RKO (cell line): ENCODE results near the gene UQCC2.
A peak's percentile ranks its signal among the peaks of the same experiment; 100 is the strongest.

Experiments used
- DNase-seq: peaks from one replicate; pipeline ENCODE4 v3.0.0-alpha.2; 2016; ENCODE audit warnings: low spot score

The UQCC2 gene

DNA sequence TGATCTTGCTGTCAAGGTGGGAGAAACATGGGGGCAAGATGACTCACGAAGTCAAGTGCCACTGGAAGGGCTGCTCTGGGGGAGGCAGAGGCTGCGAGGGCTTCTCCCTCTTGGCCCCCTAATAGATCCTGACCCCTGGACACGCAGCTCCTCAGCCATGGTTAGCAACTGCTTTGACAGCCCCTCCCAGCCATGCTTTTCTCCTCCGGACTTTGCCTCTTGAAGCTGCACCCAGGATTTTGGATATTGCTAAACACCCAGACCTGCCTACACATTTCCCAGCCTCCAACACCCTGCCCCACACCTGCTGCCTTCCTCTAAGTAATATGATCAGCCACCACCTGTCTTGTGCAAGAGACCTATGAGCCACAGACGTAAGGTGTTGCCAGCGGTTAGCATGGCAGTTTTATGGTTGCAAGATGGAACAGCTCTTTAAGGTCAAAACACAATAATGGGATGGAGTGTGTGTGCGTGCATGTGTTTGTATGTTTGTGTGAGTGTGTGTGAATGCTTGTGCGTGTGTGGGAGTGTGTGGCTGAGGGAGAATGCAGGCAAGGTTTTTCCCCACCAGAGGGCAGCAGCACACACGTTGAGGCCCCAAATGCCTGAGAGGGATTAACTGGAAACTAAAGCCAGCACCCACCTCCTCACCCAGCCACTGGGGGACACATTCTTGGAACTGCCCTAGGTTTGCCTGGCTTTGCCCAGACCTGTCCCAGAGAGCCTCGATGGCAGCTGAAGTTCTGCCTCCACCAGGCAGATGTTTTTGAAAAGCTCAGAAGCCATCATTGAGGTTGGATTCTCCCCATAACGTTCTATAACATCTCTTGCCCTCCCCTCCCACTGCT is 32.7 kb upstream of the UQCC2 start:
- DNase-seq, result peak; percentile 67

DNA sequence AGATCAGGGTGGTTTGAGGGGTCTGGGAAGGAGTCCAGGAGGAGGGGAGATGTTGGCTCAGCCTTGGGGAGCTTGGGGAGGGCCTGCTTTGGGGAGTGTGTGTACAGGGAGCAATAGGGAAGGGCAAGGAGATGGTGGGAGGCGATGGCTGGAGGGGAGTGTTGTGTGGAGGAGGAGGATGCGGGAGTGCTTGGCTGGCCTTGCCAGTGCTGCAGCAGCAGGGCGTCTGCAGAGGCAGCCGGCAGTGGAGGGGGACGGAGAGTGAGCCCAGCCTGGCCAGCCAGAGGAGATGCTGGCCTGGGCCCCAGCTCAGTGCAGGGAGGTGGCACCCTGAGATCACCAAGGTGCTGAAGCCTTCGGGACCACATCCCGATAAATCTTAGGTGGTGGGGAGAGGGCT is 31.3 kb upstream of the UQCC2 start:
- no peak for DNase-seq

DNA sequence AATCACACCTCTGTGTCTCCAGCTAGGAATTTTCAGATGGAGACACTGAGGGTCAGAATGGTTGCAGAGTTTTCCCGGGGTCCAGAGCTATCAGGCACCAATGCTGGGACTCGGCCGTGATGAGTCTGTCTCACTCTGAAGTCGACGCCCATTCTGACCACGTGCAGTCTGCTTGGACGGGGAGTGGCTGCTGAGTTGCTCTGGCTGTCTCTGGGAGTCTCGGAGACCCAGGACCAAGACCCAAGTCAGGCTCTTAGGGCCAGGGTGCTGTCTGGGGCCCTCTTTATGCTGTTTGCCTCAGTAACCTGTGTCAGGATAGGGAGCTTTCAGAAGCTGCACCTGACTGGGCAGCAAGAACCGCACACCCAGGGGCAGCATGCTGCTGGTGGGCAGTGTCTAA is 30.6 kb upstream of the UQCC2 start:
- peak; percentile 18 for DNase-seq

DNA sequence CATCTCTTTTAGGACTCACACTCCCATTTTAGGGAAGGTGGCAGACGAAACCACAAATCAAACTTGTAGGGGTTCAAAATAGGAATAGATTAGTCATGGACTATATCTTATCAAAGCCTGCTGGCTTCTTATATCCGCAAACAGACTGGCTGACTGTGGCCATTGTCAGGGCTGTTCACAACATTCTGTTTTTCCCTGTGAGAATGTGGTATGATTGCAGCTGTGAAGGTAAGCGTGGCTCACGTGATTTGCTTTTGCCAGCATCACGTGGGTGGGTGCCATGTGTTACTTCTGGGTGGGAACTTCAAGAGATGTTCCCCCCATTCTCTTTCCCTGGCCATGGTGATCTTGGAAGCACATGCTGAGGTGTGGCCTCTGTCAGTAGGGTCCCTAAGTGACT is 29.3 kb upstream of the UQCC2 start:
- no peak for DNase-seq

DNA sequence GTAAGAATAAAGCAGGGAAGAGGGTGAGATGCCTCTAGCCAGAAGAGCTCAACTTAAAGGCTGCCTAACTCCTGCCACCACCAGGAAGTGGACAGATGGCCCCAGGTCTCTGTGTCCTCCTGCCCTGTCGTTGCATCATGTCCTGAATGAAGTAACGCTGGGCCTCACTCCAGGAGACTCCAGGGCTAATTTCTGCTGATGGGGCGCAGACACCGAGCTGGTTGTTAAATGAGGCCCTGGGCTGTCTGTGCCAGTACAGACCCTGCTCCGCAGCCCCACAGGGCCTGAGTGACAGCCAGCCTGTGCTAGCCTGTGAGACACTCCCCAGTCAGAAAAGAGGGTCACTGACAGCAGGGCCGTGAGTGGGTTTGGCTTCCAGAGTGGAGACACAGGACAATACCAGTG is 28.7 kb upstream of the UQCC2 start:
- no peak for DNase-seq

DNA sequence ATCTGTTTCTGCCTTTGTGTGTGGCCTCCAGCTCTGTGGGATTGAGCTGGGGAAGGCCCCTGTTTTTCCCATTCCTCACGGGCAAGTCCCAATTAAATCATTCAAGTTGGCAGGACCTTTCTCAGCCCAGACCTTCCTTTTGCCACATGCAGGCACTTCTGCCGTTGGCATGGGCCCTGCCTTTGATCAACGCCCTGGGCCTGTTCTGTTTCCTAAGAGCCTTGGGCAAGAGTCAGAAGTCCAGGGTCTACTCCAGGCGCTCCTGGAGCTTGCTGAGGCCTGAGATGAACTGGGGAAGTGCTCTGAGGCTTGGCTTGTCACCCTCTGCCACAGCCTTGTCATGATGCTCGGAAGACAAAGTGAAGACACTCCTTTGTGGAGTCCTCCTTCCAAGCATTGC is 28.1 kb upstream of the UQCC2 start:
- DNase-seq, result no peak

DNA sequence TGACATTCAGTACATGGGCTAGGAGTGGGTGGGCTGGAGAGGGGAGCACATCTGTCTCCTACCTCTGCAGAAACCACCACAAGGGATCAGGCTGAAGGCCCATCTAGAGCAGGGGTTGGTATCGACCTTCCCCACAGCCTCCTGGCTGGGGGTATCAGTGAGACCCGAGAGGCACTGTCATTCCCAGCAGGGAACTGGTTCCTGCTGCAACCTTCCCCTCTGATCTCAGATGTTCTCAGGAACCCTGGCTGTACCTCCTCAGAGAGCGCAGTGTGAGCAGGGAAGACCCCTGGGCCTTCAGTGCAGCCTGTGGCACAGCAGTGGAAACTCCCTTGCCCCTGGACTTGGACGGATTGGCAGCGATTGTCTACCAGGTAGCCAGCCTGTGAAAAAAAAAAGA is 27.4 kb upstream of the UQCC2 start:
- DNase-seq, result no peak

DNA sequence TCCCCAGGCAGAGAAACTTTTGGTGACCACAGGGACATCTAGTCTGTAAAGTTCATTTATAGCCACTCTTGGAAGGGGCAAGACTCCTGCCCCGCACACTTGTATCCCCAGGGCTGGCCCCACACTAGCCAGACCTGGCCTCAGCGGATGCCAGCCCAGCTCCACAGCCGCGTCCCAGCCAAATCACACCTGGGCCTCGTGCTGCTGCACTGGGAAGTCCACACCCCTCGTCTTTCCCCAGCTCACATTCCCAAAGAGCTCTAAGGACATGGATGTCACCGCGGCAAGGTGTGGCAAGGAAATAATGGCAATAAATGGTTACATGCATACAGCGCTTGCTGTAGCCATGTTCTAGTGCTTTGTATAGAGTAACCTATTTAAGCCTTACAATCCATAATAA is 26.7 kb upstream of the UQCC2 start:
- no peak for DNase-seq

DNA sequence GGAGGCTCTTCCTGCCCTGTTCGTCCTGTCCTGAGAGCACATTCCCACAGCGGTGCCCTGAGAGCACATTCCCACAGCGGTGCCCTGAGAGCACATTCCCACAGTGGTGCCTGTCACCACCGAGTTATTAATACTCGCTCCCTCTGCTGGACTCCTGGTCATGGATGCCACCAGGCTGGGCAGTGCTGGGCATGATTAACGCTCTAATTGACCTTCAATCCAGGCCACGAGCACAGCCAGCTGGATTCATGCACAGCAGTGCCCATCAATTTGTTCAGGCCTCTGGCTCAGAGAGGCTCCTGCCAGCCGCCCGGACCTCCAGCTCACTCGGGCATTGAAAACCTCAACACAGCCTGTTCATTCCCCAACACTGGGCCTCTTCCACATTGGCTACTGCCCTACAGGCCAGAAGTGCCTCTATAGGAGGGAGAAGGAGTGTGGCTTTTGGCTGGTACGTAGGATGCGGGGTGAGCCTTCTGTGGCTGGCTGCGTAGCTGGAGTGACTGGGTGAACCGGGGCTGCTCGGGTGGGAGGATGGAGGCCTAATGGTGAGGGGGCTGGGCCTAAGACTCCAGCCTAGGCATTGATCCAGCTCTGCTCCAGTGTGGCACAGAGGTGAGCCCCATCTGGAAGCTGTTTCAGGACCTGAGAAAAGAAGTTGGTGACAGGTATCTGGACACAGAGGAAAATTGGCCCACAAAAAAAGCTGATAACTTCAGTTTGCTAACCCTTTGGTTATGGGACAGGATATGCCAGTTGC is 25.9 kb upstream of the UQCC2 start:
- no peak for DNase-seq

DNA sequence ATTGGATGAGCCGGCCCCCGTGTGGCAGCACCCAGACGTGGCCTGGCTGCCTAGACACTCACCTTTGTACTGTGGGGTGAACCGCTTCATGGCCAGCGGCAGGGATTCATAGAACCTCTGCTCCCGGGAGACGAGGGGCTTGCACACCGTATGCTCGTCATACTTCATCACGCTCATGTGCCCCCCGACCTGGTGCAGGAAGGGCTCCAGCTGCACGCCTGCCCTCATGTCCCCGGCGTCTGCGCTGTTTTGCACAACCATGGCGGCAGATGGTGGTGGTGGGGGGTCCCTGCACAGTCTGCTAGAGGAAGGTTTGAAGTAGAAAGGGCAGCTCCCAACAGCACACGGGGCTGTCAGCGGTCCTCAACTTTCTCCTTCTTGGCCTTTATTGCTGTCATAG is 23.7 kb upstream of the UQCC2 start:
- DNase-seq, result no peak

DNA sequence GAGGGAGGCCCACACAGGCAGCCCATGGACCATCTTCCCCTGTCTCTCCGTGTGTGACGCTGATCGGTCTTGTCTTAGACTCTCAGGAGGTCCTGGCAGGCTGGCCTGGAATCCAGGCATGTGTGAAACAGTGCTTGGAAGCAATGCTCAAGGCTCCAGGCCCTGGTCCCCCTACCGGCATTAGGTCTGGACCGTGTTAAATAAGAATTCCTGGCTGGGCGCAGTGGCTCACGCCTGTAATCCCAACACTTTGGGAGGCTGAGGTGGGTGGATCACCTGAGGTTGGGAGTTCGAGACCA is 22.2 kb upstream of the UQCC2 start:
- DNase-seq, result no peak

DNA sequence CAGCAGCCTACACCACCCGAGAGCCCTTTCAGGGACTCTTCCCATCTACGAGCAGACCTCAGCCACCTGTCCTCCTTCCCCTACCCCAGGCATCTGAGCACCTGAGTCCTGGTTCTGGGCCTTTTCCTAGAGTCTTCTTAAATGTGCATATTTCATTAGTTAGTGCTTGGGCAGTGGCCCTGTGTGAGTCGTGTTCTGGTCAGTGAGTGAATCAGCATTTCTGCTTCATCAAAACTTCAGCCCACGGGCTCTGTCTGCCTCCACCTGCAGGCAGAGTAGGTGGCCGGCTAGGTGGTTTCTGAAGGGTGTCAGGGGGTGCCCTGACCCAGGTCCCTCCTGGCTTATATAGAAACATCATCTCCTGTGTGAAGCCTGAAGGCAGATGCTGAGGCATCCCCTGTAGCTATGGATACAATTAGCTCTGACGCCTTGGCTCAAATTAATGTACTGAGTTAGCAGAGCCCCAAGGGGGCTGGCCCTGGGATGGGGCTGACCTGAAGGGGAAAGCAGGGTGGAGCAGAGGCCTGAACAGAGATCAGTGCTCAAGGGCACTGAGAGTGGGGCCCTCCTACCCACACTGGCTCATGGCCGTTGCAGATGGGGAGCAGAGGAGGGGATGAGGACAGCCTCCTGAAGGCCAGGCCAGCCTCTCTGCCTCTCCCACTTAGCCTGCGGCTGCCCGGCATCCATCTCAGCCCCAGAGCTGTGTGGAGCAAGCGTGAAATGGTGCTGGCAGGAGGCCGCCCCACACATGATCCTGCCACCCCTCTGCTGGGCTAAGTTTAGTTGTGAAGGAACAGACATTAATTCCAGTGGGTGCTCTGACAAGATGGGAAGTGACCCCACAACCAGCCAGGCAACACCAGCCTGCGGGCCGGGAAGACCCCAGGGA is 21.6 kb upstream of the UQCC2 start:
- no peak for DNase-seq

DNA sequence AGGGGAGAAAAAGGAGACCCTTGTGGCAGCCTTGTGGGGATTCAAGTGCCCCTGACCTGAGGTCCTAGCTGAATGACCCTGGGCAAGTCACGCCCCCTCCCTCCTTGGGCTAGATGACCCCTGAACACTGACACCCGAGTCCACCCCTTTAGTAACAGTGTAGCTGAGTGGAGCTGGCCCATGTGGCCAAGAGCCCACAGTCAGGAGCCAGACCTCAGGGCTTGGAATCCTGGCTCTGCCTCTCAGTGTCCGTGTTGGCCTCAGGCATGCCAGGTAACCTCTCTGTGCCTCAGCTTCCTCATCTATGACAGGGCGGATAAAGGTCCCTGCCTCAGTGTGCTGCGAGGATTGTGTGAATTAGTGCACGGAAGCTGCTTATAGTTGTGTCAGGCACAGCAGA is 20.9 kb upstream of the UQCC2 start:
- no peak for DNase-seq

DNA sequence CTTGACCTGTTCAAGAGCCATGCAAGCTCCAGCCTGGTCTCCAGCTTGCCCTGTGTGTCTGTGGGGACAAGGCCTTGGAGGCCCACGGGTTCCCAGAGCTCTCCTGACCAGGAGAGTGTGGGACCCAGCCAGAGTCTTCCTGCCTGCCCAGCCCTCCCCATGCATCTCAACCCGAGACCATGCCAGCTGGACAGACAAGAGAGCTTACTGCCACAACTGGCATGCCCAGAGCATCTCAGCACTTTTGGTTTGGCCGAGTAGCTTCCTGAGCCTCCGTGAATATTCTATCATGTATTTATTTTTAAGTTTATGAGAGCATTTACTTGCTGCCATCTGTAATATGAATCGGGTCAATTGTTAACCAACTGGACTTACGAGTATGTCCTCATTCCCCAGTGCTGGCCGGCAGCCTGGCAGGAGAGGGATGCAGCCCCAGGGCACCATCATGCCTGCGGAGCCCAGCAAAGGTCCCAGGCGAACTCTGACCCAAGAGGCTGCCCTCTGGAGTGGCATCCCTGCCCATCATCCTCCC is 20.3 kb upstream of the UQCC2 start:
- no peak for DNase-seq

DNA sequence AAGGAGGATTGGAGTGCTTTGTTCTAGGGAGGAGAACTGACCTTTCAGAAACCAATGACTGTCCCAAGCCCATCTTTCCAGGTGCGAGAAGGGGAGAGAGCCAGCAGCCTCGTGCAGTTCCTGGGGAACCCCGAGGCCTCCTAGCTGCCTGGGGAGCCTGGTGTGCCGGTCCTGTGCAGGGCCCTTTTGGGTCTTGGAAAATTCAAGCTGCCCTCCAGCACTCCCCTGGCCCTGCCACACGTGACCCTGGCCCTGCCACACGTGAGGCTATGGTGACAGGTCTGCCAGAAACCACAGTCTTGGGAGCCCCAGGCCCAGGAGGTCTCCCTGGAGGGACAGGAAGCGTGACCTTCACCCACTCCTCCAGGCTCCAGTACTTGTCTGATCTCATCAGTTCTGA is 19.5 kb upstream of the UQCC2 start:
- DNase-seq, result no peak

DNA sequence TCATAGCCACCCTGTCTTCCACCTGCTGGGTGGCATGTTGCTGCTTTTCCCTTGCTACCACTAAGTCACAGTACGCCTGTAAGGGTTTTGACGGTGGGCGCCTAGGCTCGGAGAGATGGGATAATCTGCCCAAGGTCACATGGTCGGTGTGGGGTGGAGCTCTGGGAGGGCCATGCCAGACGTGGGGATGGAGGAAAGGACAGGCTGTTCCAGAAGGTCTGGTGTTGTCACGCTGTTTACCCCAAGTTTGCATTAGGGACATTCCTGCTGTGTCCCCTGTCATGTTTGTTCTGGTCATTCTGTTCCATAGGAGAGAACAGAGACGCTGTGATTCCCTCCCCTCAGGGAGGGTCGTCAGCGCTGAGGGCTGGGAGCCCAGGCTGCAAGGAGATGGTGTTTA is 19.1 kb upstream of the UQCC2 start:
- no peak for DNase-seq

DNA sequence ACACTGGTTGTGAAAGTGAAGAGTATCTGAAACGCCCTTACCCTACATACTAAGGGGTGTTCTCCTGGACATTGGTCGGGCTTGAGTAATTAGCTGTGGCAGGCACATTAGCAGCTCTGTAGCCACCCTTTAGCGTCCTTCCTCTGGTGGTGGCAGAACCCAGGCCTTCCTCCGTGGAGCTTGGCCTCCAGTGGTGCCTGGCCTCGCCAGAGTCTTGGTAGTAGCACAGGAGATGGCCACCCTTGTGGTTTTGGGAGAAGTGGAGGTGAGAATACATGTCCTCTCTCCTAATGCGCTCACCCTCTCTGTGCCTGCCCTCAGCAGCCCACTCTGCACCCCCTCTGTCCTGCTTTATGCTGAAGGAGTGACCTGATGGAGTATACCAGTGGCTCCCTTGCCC is 17.6 kb upstream of the UQCC2 start:
- DNase-seq, result no peak

DNA sequence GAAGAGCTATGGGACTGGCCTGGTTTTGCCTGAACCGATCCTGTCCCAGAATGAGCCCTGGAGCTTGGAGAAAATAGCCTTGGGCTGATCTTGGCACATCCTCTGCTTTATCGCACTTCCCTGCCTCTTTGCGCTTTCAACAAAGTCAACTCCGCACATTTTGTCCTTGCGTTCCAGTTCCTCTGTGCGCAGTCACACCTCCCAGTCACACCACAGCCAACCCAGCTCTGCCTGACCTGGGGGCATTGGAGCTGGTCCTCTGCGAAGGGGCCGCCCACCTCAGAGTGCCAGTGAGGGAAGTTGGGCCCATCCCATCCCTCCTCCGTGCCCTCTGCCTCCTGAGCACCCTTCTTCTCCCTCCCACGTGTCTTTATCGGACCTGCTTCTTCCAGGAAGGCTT is 16.9 kb upstream of the UQCC2 start:
- no peak for DNase-seq

DNA sequence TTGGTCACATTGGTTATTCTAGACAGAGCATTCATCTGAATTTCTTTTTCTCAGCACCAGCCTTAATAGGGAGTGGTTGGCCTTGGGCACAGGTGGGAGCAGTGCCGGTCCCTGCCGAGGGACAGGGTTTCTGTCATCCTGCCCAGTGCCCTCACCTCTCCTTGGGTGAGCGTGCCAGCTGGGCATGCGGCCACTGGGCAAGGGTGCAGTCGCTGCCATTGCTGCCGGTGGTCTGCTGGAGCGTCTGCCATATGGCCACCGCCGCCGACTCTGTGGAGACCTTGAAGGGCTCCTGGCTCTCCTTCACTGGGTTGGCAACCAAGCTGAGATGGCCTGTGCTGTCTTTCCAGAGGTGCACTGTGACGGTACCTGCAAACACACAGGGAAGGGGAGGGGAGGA is 16.4 kb upstream of the UQCC2 start:
- no peak for DNase-seq

DNA sequence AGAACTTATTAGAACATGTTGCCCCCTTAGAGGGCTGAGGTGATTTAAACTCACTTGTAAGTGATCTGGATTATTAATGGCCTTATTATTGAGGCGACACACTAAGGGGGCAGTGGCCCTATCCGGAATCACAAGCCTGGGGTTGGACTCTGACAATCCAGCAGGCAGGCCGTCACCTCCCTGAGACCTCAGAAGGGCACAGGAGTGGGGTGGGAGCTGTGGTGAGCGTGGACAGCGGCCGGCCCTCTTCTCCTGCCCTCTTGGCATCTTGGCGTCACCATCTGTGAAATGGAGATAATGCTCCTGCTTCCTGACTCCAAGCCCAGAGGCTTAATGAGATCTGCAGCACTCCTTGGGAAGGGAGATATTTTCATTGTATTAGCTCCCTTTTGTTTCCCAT is 15.6 kb upstream of the UQCC2 start:
- no peak for DNase-seq

DNA sequence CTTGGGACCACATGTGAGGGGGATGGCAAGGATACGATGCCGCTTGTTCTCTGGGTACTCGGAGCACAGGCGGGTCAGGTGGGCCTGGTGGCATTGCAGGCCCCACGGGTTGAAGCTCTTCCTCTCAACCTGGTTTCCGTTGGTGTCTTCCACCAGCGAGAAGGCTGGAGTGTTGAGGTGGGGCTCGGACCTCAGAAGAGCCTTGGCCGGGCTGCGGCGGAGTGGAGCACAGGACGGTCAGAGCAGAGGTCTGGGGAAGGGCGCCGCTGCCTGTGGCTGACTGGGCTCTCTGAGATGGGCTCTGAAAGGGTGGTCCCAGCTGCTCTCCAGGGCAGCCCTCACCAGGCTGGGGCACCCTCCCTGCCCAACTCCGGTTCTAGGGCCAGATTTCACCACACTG is 15.2 kb upstream of the UQCC2 start:
- no peak for DNase-seq

DNA sequence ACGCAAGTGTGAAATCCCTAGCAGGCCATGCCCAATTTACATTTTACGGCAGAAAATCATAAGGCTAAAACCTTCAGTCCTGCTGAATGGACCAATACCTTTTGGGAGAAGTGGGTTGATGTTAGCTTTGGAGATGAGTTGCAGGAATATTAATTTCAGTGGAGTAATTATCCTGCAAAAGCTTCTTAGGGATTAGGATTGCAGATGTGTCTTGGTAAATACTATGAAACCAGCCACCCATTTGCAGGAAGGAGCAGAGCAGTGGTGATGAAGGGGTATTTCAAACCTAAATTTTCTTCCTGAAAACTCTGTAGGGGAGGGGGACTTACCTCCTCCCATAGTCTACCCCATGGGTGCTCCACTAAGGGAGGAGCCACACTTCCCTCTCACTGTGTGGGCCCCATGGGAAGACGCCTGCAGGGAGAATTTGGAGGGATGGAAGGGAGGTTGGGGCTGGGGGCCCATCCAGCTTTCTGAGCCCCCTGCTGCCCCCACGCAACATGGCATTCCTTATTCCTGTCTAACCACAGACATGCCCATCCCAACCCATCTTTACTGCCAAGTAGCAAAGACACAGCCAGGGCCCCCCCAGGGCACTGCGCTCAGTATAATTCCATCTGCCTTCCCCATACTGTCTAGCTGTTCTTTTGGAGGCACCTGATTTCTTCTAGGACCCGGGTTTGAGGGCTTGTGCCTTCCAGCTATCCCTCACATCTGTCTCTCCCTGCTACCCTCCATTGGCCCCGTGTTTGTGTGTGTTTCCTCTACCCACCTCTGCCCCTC is 14.6 kb upstream of the UQCC2 start:
- DNase-seq, result no peak
